SK-N-SH (cell line): Measurements from ENCODE around the gene CLSTN2. TPM values are rescaled to one million over a fixed set of nuclear protein-coding genes. Genes with fewer than 3 reads are reported as not detected.

Source experiments
- CTCF ChIA-PET: fragments of 300-600, 350-600 bp; formaldehyde crosslinking; extraction: SDS; loops from one replicate; lab custom pipeline; 2021; lab: Yijun Ruan, JAX
- POLR2A ChIA-PET: fragments of 350-600 bp; sonication (Branson Sonifier 250); formaldehyde crosslinking; extraction: SDS; loops from one replicate; lab custom pipeline; 2020; ENCODE audit warnings: antibody characterized with exemption, inconsistent platforms; lab: Yijun Ruan, JAX
- DNase-seq: peaks from one replicate; pipeline ENCODE4 v3.0.0; 2012
- H2AFZ ChIP-seq: fragments of 200-600 bp; sonication (generic); 2 replicates; pipeline ENCODE4 v1.8.1; 2016; ENCODE audit warnings: antibody characterized with exemption, mild to moderate bottlenecking, low read depth
- H3F3A ChIP-seq: fragments of 200-600 bp; sonication (generic); replicated peaks from 2 replicates; pipeline ENCODE3; 2016; ENCODE audit warnings: antibody characterized with exemption, mild to moderate bottlenecking; ENCODE audit not compliant: insufficient read depth
- H3K27ac ChIP-seq, 2 experiments: fragments of 200-500 bp in 1 of 2; fragments of 200-600 bp in 1 of 2; sonication (Bioruptor generic) in 1 of 2; sonication (generic), shearing (Covaris generic) in 1 of 2; 2 replicates each; pipeline versions ENCODE4 v1.5.1 to v1.6.1; 2014 to 2016; ENCODE audit warnings: low read depth in 2 of 2, inconsistent platforms in 1 of 2, low read length in 1 of 2, mild to moderate bottlenecking in 1 of 2, mixed read lengths in 1 of 2
- H3K27me3 ChIP-seq: fragments of 200-600 bp; sonication (generic), shearing (Covaris generic); 2 replicates; pipeline ENCODE4 v1.6.1; 2016; ENCODE audit warnings: mixed run types; ENCODE audit not compliant: insufficient read depth
- H3K36me3 ChIP-seq, 2 experiments: fragments of 200-500 bp in 1 of 2; fragments of 200-600 bp in 1 of 2; sonication (Bioruptor generic) in 1 of 2; sonication (generic) in 1 of 2; replicated peaks in 1 of 2; 2 replicates each; pipeline versions ENCODE3 to v1.5.1; 2014 to 2016; ENCODE audit warnings: low read length in 1 of 2, mild to moderate bottlenecking in 1 of 2; ENCODE audit not compliant: insufficient read depth in 2 of 2, control insufficient read depth in 1 of 2
- H3K4me1 ChIP-seq, 2 experiments: fragments of 200-500 bp in 1 of 2; fragments of 200-600 bp in 1 of 2; sonication (Bioruptor generic) in 1 of 2; sonication (generic), shearing (Covaris generic) in 1 of 2; 2 replicates each; pipeline versions ENCODE4 v1.5.1 to v1.6.1; 2014 to 2016; ENCODE audit warnings: low read depth in 1 of 2, low read length in 1 of 2, mixed run types in 1 of 2; ENCODE audit not compliant: insufficient read depth in 2 of 2, control insufficient read depth in 1 of 2
- H3K4me2 ChIP-seq: fragments of 200-600 bp; sonication (generic), shearing (Covaris generic); 2 replicates; pipeline ENCODE4 v1.6.1; 2017; ENCODE audit warnings: mixed run types
- H3K4me3 ChIP-seq, 2 experiments: fragments of 200-500 bp in 1 of 2; fragments of 200-600 bp in 1 of 2; sonication (Bioruptor generic) in 1 of 2; sonication (generic), shearing (Covaris generic) in 1 of 2; 2 replicates each; pipeline versions ENCODE4 v1.5.1 to v1.8.1; 2014 to 2016; ENCODE audit warnings: low read depth in 2 of 2, inconsistent platforms in 1 of 2, low read length in 1 of 2, mild to moderate bottlenecking in 1 of 2, mixed read lengths in 1 of 2, moderate library complexity in 1 of 2
- H3K79me2 ChIP-seq: fragments of 200-600 bp; sonication (generic); 2 replicates; pipeline ENCODE4 v1.8.1; 2017; ENCODE audit warnings: mild to moderate bottlenecking; ENCODE audit not compliant: insufficient read depth
- H3K9ac ChIP-seq: fragments of 200-600 bp; sonication (generic); 2 replicates; pipeline ENCODE4 v1.6.1; 2017; ENCODE audit warnings: mixed run types
- H3K9me2 ChIP-seq: fragments of 200-600 bp; sonication (generic); 2 replicates; pipeline ENCODE4 v1.6.1; 2017; ENCODE audit warnings: mixed run types
- H3K9me3 ChIP-seq: fragments of 200-600 bp; sonication (generic); 2 replicates; pipeline ENCODE4 v1.6.1; 2017; ENCODE audit warnings: mixed run types, mild to moderate bottlenecking, moderate library complexity
- H4K20me1 ChIP-seq: fragments of 200-600 bp; sonication (generic); 2 replicates; pipeline ENCODE4 v1.6.1; 2017; ENCODE audit warnings: mild to moderate bottlenecking, mixed run types; ENCODE audit not compliant: insufficient read depth
- CHD2 ChIP-seq: fragments of 150-350 bp; IDR thresholded peaks from 2 replicates; pipeline ENCODE4 v1.6.1; 2018; ENCODE audit warnings: low read length; ENCODE audit not compliant: partially characterized antibody
- EP300 ChIP-seq, 2 experiments: IDR thresholded peaks; 2 replicates each; pipeline versions ENCODE4 v1.4.0 to v1.6.1; 2012; ENCODE audit warnings: borderline replicate concordance in 1 of 2, low read depth in 1 of 2, low read length in 1 of 2
- EZH2phosphoT487 ChIP-seq: fragments of 200-600 bp; sonication (generic); IDR thresholded peaks from 2 replicates; pipeline ENCODE4 v1.6.1; 2017; ENCODE audit warnings: low read depth, mixed run types, mild to moderate bottlenecking, antibody characterized with exemption, moderate library complexity, borderline replicate concordance
- FOSL2 ChIP-seq: IDR thresholded peaks from 2 replicates; pipeline ENCODE4 v1.4.0; 2012; ENCODE audit warnings: low read depth, mild to moderate bottlenecking, moderate library complexity, borderline replicate concordance
- FOXJ3 ChIP-seq: sonication (generic); formaldehyde crosslinking; IDR thresholded peaks from 2 replicates; pipeline ENCODE4 v1.5.1; 2020; ENCODE audit warnings: mild to moderate bottlenecking, missing genetic modification reagents
- FOXM1 ChIP-seq: IDR thresholded peaks from 2 replicates; pipeline ENCODE4 v1.4.0; 2012; ENCODE audit warnings: low read depth, mild to moderate bottlenecking
- GABPA ChIP-seq: IDR thresholded peaks from 2 replicates; pipeline ENCODE4 v1.4.0; 2012; ENCODE audit warnings: low read depth, mild to moderate bottlenecking
- MEF2A ChIP-seq: IDR thresholded peaks from 2 replicates; pipeline ENCODE4 v1.4.0; 2012; ENCODE audit warnings: low read depth, borderline replicate concordance
- MXI1 ChIP-seq: IDR thresholded peaks from 2 replicates; pipeline ENCODE4 v1.6.1; 2012; ENCODE audit warnings: mild to moderate bottlenecking, low read depth, low read length, improper control_type of control experiment
- NRF1 ChIP-seq: IDR thresholded peaks from 2 replicates; pipeline ENCODE4 v1.6.1; 2012; ENCODE audit warnings: low read depth, mild to moderate bottlenecking, low read length
- RCOR1 ChIP-seq: fragments of 150-350 bp; IDR thresholded peaks from 2 replicates; pipeline ENCODE4 v1.6.1; 2017; ENCODE audit warnings: antibody characterized with exemption, low read length
- RXRA ChIP-seq: IDR thresholded peaks from 2 replicates; pipeline ENCODE4 v1.4.0; 2012; ENCODE audit warnings: low read depth, mild to moderate bottlenecking, borderline replicate concordance
- SIN3A ChIP-seq: IDR thresholded peaks from 2 replicates; pipeline ENCODE4 v1.6.1; 2012; ENCODE audit warnings: low read depth, mild to moderate bottlenecking, low read length, moderate library complexity, borderline replicate concordance
- SMC3 ChIP-seq: IDR thresholded peaks from 2 replicates; pipeline ENCODE4 v1.6.1; 2012; ENCODE audit warnings: low read depth, low read length, improper control_type of control experiment
- TAF1 ChIP-seq: IDR thresholded peaks from 2 replicates; pipeline ENCODE4 v1.6.1; 2012; ENCODE audit warnings: low read depth, mild to moderate bottlenecking, low read length, moderate library complexity, borderline replicate concordance
- YY1 ChIP-seq: IDR thresholded peaks from 2 replicates; pipeline ENCODE4 v1.4.0; 2012; ENCODE audit warnings: low read depth, mild to moderate bottlenecking
- WGBS: methylation state at CpG from one replicate; pipeline ENCODE4 v1.1.6; 2017; ENCODE audit warnings: low lambda C conversion rate; 5-methylcytosine and 5-hydroxymethylcytosine counted together
- polyA plus RNA-seq, 3 experiments: library from polyadenylated mRNA; depleted of rRNA; stranded (reverse); fragments of >200 nt; gene quantifications; 2 replicates each; pipeline ENCODE4 v1.2.3, GENCODE V29; 2012
- TF ChIP-seq, protein P1 (sequence below): IDR thresholded peaks from 2 replicates; pipeline ENCODE4 v1.4.0; 2012; ENCODE audit warnings: low read depth

Gene CLSTN2
- polyA plus RNA-seq, 1 of the 3 experiments (the other 2 are of a cell fraction) = 0.02 TPM

DNA sequence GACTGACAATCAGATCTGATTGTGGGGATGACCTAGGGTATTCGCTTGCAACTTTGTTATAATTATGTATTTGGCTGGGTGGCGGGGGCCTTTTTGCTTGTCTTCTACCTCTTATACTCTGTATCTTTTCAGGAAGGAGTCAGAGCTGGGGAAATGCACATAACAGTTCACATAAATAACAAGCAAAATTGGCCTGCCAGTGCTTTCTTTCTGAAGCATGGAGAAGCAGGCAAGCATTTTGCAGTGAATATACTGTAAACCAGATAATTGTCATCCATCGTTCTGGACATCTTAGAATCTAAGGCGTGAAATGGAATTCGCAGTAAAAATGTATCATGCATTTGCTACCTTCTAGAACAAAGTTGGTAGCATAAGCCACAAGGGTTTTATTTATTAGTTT, 227.6 kb downstream of the CLSTN2 start:
- Histone ChIP-seq H3K4me3 (no peak overlapping the region), H3K36me3 (no peaks in the 10 kb centered on the region), H3F3A (no peaks in the 10 kb centered on the region), H3K4me2 (no peak overlapping the region), H3K9me2 (no peaks in the 10 kb centered on the region), H3K9ac (no peak overlapping the region), H3K27ac (no peak overlapping the region), H3K9me3 (no peaks in the 10 kb centered on the region), H2AFZ (no peak overlapping the region), H3K27me3 (no peaks in the 10 kb centered on the region), H3K4me1 (peaks cover 0 to 7% of the 10 kb centered on the region in 2 experiments; a peak in 2 of 4 replicates), H3K79me2 (no peaks in the 10 kb centered on the region), H4K20me1 (no peaks in the 10 kb centered on the region)
- no peak for DNase-seq
- CTCF ChIA-PET = no interaction called here
- 28% methylated on average over 5 of the region's 5 CpGs for WGBS
- no peak for TF ChIP-seq NRF1
- no peak for TF ChIP-seq RCOR1
- TF ChIP-seq MEF2A = no peak
- POLR2A ChIA-PET = no interaction called here

DNA sequence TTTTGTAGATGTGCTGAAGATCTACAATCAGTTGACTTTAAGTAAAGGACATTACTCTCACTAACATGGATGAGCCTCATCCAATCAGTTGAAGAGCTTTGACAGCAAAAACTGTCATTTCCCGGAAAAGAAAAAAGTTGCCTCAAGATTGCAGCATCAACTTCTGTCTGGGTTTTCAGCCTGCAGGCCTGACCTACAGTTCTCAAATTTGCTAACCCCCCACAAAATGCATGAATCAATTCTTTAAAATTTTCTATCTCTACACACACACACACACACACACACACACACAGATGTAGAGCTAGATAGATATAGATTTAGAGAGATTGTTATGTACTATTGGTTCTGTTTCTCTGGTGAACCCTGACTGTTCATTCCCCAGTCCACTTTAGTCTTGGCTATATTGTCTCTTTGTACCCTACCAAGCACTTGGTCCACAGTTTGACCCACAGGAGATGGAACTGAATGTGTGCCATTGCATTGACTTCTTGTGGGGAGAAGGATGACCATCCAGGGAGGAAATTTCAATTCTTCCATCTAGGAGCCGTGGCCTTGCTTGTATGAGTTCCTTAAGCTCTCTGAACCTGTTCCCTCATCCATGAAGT, 228.3 kb downstream of the CLSTN2 start:
- DNase-seq = no peak
- 43% methylated on average over 2 of the region's 2 CpGs for WGBS
- H2AFZ ChIP-seq = no peak overlapping the region
- H3K36me3 ChIP-seq = no peaks in the 10 kb centered on the region
- no peaks in the 10 kb centered on the region for H3K9me2 ChIP-seq
- H3F3A ChIP-seq = no peaks in the 10 kb centered on the region
- TF ChIP-seq YY1 = no peak
- TF ChIP-seq, protein P1, sequence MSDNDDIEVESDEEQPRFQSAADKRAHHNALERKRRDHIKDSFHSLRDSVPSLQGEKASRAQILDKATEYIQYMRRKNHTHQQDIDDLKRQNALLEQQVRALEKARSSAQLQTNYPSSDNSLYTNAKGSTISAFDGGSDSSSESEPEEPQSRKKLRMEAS = no peak
- TF ChIP-seq TAF1 = no peak
- TF ChIP-seq NRF1 = no peak
- TF ChIP-seq EP300 (IDR thresholded peaks at IDR 0.05; ENCODE audit: borderline replicate concordance in 1 of 2, low read depth in 1 of 2, low read length in 1 of 2) = no peak
- TF ChIP-seq CHD2 = no peak
- no peak for TF ChIP-seq MEF2A
- TF ChIP-seq RXRA = no peak
- no peak for TF ChIP-seq FOXJ3 (CRISPR knock-in tag)
- TF ChIP-seq SIN3A = no peak
- TF ChIP-seq MXI1 = no peak
- TF ChIP-seq GABPA = no peak
- TF ChIP-seq SMC3 = no peak
- no peak for TF ChIP-seq FOSL2
- no peak for TF ChIP-seq FOXM1
- TF ChIP-seq EZH2phosphoT487 = no peak
- peaks cover 0 to 7% of the 10 kb centered on the region in 2 experiments; a peak in 2 of 4 replicates for H3K4me1 ChIP-seq
- H3K4me3 ChIP-seq = no peak overlapping the region
- H3K4me2 ChIP-seq = no peak overlapping the region
- ChIA-PET CTCF (no interaction called here), POLR2A (no interaction called here)
- H3K79me2 ChIP-seq = no peaks in the 10 kb centered on the region
- H3K9ac ChIP-seq = no peak overlapping the region
- H3K27me3 ChIP-seq = no peaks in the 10 kb centered on the region
- H3K27ac ChIP-seq = no peak overlapping the region
- H3K9me3 ChIP-seq = no peaks in the 10 kb centered on the region
- no peaks in the 10 kb centered on the region for H4K20me1 ChIP-seq
